Uterus (tissue), 2 donors: ENCODE data around the gene CGAS.

Experiments used
- CTCF ChIP-seq, 4 experiments: fragments of 200-600 bp in 2 of 4; fragments of 450-650 bp in 2 of 4; sonication (generic) in 2 of 4; IDR thresholded peaks; one replicate each; pipeline ENCODE4 v1.5.1; 2016 to 2019; ENCODE audit warnings: antibody characterized with exemption in 4 of 4, mild to moderate bottlenecking in 2 of 4, moderate library complexity in 1 of 4
- POLR2A ChIP-seq, 2 donors: fragments of 450-650 bp; IDR thresholded peaks; one replicate each; pipeline ENCODE4 v1.6.1; 2016; ENCODE audit warnings: antibody characterized with exemption in 2 of 2, mild to moderate bottlenecking in 1 of 2, moderate library complexity in 1 of 2

DNA sequence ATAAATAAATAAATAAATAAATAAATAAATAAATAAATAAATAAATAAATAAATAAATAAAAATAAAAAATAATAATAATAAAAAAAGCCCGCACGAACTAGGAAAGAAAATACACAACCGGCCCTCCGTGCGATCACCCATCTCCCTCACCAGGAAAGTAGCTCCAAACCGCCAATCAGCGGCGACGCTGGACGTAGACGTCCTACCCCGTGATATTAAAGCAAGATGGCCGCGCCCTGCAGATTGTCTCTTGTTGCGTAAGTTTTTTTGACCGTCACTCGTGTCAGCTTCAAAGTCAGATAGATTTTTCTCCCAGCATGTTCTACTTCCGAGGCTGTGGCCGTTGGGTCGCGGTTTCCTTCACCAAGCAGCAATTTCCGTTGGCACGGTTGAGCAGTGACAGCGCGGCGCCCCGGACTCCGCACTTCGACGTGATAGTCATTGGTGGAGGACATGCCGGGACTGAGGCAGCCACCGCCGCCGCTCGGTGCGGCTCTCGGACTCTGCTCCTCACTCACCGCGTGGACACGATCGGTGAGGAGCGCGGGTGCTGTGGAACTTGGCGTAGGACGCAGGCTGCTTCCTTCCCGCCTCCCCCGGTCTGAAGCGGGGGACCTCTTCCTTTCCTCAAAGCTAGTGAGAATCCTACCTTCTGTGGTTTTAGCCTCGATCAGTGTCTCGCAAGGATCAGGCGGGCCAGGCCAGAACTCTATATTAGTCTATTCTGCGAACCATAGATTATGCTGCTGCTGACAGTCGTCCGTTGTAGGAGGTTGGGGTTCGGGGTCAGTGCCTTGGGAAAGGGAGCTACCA lies 9.6 kb upstream of the CGAS start, which contains the start of gene MTO1:
- peak; percentile 38 to 64 for TF ChIP-seq POLR2A (IDR thresholded peaks at IDR 0.05)
- TF ChIP-seq CTCF (IDR thresholded peaks at IDR 0.05): no peak
